RCC 7860 (cell line): ENCODE data around the gene MT1F.
"Not testable (repeated sequence)": the region's sequence is repeated elsewhere in the genome, so short reads cannot be mapped to it uniquely, and the experiment has no call there.

ENCODE experiments used
- DNase-seq: peaks from one replicate; pipeline ENCODE4 v3.0.0-alpha.2; 2015; ENCODE audit warnings: low spot score
- FAIRE-seq: peaks from 2 replicates; lab custom pipeline; 2012; peaks lifted over from hg19 to GRCh38; lab: Jason Lieb, UNC

MT1F gene

DNA sequence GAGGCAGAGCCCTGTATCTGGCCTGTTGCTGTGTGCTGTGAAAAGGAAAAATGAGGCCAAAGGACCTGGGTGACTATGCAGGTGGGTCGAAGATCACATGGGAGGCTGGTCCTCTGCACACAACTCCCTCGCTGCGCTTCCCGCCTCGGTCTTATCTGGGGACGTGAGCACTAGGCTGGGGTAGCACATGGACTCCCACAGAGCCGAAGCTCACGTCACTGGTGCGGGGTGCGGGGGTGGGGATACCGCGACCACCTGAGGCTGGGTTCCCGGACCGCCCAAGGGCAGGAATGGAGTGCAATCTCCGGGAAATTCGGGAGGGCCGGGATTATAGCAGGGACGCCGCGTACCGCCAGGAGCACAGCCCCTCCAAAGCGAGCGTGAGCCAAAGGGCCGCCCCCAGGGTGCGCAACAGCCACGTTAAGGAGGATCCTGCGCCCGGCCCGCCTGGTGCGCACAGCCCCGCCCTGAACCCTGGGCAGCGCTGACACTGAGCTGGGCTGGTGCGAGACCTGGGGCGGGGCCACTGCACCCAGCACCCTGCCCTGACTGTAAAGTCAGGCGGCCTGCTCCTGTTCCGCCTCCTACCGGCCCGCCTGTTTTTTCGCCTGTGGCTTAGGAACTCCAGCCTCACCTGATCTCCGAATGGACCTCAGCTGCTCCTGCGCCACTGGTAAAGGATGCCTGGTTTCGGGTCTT, 14.5 kb upstream of the MT1F start:
- FAIRE-seq (no peak), DNase-seq (peak; percentile 6)

DNA sequence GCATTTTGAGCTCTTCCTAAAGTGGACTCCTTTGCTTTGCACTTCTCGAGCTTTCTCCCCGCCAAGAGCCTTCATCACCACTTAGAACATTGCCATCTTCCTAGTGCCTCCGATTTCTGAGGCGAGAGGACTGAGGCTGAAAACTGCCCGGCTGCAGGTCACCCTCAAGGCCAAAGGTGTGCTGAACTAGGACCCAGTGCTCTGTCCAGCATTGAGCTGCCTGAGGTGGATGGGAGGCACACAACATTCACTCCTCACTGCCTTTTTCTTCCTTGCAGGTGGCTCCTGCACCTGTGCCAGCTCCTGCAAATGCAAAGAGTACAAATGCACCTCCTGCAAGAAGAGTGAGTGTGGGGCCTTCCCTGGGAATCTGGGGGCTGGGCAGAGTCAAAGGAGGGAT, 13.9 kb upstream of the MT1F start:
- DNase-seq (no peak), FAIRE-seq (no peak)

DNA sequence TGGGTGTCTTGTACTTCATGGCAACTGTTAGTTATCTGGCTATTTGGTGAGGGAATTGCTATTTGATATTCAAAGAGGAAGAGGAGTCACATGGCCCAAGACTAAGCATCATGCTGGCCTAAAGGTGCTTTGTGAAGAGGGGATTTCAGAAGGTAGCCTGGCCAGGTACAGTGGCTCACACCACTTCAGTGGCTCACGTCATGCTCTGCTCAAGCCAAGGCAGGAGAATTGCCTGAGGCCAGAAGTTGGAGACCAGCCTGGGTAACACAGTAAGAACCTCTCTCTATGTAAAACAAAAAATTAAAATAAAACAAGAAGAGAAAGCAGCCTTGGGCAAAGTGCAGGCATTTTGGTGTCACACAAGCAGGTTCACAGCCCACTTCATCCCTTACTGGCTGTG, 12.4 kb upstream of the MT1F start:
- DNase-seq (no peak), FAIRE-seq (no peak)

DNA sequence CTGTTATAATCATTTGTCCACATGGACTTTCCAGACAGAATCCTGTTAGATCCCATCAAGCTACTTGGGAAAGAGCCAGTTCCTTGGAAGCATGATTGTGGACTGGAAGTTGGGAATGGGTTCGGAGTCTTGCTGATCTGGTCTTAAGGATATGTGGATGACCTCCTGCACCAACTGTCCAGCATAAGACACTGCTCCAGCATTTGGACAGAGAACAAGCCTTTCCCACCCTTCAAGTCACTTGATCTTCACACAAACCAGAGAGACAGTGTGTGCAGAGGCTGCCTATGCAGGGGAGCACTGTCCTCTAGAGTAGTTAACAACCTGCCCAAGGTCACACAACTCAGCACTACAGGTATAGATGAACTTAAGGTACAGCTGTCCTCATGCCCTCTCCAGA, 11.9 kb upstream of the MT1F start:
- no peak for FAIRE-seq
- no peak for DNase-seq

DNA sequence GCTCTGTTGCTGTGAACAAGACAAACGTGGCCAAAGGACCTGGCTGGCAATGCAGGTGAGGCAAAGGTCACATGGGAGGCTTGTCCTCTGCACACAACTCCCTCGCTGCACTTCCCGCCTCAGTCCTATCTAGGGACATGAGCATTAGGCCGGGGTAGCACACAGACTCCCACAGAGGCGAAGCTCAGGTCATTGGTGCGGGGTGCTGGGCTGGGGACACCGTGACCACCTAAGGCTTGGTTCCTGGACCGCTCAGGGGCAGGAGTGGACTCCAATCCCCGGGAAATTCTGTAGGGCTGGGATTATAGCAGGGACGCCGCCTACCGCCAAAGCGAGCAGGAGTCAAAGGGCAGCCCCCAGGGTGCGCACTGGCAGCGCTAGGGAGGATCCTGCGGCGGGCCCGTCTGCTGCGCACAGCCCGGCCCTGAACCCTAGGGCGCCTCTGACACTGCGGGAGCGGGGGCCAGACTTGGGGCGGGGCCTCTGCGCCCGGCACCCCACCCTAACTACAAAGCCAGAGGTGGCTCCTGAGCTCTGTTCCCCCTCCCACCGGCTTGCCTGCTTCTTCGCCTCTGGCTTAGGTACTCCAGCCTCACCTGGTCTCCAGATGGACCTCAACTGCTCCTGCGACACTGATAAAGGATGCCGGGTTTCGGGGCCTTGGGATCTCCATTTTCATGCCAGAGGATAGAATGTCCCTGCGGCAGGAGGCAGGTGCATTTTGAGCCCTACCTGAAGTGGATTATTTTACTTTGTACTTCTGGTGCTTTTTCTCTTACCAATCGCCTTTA, 9.9 kb upstream of the MT1F start:
- no peak for FAIRE-seq

DNA sequence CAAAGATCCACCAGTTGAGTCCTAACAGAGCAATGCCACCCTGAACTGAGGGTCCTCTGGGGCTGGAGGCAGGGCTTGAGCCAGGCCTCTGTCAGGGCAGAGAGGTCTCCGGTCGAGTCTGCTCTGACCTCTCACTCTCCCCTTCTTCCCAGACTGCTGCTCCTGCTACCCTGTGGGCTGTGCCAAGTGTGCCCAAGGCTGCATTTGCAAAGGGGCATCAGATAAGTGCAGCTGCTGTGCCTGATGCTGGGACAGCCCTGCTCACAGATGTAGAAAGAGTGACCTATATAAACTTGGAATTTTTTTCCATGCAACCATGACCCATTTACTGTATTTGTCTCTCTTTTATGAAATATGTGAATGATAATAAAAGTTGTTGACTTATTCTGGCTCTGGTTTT, 8.5 kb upstream of the MT1F start:
- DNase-seq (no peak), FAIRE-seq (no peak)

More for the DNA sequence above, 9.9 kb upstream of the MT1F start:
- DNase-seq, result no peak

DNA sequence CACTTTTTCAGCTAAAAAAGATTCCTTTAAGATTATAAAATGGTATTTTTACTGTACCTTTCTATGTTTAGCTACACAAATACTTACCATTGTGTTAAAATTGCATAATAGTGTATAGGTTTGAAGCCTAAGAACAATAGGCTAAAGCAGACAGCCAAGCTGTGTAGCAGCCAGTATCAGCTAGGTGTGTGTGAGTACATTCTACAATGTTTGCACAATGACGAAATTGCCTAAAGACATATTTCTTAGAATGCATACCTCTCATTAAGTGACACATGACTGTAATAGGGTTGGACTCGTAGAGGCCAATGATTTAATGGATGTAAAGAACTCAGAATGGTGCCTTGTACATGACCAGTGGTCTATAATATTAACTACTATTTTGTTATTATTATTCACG, 7.9 kb upstream of the MT1F start:
- FAIRE-seq, result no peak

DNA sequence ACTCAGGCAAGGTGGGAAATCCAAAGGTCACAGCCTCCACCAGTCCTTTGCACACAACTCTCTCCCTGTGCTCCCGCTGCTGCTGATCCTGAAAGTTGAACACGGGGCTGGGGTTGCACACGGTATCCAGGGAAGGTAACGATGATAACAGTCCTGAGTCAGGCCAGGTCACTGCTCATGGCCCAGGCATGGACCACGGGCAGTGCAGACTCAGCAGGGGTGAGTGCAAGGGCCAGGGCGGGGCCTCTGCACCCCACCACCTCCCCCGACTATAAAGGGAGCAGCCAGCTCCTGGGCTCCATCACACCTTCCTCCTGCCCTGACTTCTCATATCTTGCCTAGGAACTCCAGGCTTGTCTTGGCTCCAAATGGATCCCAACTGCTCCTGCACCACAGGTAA, 6.2 kb upstream of the MT1F start, which contains the start of gene MT1B:
TSS of gene MT1B (plus strand) at position 301 of the 400 bp plus-strand sequence. CDS start at position 369, 68 bp downstream.
- DNase-seq (no peak), FAIRE-seq (no peak)

More for the DNA sequence above, 7.9 kb upstream of the MT1F start:
- DNase-seq, result no peak

DNA sequence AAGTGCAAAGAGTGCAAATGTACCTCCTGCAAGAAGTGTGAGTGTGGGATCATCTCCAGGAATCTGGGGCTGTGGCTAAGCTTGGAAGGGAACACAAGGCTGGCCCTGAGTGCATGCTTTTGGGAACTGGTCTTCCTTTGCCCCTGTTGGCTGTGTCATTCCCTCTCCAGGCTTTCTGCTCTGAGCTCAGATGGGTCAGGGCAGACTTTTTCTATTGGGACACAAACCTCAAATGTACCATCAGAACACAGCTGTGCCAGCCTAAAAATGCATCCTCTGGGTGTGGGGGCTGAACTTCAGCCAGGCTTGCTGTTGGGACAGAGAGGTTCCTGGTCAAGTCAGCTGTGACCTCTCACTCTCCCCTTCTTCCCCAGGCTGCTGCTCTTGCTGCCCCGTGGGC, 5.2 kb upstream of the MT1F start:
- DNase-seq (no peak), FAIRE-seq (no peak)

DNA sequence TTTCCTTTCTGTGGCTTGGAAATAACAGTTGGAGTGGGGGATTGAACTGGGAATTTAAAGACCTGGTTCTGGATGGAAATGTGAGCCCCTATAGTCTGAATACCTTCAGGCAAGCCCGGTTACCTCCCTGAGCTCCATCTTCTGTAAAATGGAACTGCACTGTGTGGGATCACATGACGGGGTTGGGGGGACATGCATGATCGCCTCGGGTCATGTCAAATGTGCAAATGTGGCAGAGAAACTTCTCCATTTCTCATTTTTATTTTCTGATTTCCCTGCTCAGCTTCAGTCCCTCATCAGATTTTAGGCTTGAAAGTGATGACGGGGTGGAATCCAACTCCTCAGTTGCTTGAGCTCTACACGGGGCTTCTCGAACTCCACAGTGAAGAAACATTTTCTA, 4.5 kb upstream of the MT1F start:
- no peak for DNase-seq
- FAIRE-seq, result no peak

DNA sequence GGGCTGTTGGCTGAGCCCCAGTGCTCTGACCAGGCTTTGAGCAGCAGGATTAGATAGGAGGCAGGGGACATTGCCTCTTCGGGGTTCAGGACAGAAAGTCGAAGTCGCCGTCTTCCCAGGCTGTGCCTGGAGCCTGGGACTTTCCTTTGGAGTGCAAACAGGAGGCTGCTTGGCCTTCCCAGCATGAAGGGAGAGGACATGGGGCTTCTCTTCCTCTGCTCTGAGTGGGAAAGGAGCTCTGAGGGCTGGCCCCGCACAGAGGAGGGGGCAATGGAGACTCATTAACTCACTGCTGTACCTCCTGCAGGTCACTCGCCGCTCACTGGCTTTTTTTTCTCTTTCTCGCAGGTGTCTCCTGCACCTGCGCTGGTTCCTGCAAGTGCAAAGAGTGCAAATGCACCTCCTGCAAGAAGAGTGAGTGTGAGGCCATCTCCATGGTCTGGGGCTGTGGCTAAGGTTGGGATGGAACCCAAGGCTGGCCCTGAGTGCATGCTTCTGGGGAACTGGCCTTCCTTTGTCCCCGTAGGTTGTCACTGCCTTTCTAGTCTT, 642 bp downstream of the MT1F start:
- FAIRE-seq (no peak), DNase-seq (peak; percentile 36)

DNA sequence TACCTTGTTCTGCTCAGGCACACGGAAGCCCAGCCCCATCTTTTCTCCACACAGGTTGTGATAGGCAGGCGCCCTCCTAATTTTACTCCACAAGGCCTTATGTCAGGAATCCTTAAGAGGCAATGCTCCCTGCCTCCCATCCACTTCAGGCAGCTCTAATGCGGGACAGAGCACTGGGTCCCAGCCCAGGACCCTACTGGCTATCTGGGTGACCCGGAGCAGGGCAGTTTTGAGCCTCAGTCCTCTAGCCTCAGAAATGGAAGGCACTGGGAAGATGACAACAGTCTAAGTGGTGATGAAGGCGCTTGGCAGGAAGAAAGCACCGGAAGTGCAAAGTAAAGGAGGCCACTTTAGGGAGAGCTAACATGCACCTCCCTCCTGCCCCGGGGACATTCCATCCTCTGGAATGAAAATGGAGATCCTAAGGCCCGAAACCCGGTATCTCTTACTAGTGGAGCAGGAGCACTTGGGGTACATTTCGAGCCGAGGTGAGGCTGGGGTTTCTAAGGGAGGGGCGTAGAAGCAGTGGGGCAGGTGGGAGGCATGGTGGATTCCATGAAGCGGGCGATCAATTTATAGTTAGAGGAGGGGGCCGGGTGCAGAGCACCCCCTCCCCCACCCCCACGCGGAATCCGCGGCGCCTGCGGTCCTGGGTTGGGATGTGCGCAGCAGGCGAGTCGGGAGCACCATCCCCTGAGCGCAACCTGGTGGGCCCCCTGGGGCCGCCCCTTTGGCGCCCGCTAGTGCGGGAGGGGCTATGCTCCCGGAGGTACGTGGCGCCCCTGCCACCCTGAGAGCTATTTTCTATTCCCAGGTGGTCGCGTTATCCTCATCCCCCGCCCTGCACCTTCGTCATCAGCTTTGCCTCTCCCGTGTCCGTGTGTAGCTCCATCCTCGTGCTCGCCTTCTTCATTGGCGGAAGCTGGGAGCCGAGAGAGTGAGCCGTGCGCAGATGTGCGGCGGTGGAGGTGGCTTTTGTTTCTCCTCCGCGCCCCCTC, 4.9 kb downstream of the MT1F start:
- no peak for DNase-seq
- FAIRE-seq, result no peak

DNA sequence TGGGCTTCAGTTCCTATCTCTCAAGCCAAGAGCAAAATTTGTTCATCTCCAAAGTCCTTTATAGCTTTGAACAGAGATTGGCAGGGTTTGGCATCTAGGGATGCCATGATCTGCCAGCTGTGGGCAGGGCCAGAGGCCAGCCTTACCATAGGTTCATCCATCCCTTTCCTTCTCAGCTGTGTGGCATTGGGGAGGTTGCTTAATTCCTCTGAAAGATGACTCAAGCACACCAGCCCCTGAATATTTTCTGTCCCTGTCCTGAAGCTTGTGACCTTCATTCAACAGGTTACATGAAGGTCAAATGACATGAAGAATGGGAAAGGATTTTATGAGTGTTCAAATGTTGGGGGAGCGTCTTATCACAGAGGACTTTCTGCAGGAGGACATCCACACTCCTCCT, 6.7 kb downstream of the MT1F start:
- no peak for DNase-seq
- FAIRE-seq, result no peak

DNA sequence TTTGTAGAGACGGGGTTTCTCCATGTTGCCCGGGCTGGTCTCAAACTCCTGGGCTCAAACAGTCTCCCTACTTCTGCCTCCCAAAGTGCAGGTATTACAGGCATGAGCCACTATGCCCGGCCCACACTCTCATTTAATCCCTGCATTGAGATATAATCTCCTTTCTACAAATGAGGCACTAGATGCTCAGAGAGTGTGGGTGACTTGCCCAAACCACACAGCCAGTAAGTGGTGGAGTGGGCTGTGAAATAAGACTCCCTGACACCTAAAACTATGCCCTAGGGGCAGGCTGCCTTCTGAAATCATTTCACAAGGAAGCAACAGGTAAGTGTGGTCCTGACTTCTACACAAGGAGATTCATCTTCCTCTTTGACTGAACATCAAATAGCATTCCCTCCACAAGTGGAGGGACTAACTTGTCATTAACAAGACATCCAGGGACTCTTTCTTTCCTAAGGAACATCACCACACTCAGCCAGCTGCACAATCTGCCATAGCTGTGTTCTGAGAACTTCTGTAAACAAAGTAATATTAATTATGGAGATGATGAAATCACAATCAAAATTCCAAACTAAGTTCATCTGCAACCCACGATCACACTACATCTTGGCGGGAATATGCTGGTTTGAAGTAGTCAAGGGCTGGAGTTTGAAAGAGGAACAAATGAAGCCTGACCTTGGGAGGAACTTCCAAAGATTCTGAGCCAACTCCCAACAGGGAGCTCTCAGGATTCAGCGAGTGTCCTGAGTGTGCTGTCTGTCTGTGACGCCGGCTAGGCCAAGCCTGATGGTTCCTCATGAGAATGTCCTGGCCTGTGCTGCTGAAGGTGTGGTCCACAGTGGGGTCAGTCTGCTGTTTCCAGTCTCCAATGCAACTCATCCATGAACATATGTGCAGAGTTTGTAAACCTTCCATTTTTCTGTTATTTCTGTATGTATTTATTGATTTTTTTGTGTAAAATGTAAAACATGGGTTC, 7.8 kb downstream of the MT1F start:
- not testable (repeated sequence) for FAIRE-seq, DNase-seq

DNA sequence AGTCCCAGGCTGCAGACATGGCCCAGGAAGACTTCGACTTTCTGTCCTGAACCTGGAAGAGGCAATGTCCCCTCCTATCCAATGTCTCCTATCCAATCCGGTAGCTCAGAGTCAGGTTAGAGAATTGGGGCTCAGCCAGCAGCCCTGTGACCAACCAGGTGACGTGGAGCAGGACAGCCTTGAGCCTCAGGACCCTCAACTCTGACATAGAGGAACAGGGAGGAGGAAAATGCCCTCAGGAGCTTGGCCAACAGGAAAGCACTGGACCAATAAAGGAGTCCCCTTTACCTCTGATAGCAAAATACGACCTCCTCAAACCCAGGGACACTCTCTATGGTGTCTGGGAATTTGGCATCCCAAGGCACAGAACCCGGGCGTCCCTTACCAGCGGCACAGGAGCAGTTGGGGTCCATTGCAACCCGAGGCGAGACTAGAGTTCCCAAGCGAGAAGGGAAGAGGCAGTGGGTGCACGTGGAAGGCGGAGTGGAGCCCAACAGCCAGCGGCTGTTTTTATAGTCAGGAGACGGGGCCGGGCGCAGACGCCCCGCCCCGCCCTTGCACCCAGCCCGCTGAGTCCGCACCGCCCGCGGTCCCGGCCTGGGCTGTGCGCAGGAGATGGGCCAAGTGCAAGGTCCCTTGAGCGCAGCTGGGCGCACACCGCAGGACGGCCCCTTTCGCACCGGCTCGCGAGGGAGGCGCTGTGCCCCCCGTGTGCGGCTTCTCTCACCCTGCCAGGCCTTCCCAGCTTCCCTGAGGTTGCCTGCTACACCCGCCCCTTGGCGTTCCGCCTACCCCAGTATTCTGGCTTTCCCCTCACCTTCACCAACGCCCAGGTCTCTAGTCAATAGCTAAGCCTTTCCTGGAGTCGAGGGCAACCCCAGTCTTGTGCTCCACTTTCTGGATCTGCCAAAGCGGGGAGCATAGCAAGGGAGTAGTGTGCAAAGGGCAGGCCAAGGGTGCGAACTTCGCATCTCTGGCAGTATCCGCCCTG, 10.1 kb downstream of the MT1F start, which contains the start of gene MT1G:
TSS of gene MT1G (minus strand) at position 485 of the 991 bp plus-strand sequence. CDS start at position 413, 72 bp downstream.
- no peak for DNase-seq
- no peak for FAIRE-seq

DNA sequence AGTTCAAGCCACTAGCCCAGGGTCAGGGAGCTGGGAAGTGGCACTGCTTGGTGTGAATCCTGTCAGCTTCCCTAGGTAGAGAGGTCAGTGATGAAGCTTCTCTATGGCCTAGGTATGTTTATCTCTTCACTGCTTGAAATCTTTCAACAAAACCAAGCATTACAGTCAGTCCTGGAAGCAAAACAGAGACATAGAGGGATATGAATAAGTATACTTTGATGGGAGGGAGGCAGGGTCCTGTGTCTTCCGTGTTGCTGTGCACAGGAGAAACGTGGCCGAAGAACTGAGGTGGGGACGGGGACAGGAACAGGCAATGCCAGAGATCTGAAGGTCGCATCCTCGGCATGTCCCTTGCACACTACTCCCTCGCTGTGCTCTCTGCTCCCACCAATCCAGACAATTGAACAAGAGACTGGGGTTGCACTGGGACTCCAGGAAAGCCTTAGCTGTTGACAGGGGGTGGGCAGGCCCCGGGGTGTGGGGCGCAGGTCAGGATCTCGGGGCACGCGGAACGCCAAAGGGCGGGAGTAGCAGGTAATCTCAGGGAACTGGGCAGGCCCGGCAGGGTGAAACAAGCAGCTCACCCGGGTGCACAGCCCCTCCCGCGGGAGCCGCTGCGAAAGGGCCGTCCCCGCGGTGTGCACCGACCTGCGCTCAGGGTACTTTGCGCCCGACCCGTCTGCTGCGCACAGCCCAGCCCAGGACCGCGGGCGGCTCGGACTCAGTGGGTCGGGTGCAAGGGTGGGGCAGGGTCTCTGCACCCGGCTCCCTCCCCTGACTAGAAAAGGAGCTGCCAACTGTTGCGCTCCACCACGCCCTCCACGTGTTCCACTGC, 11.5 kb downstream of the MT1F start, which contains the start of gene MT1H:
TSS of gene MT1H (plus strand) at position 810 of the 835 bp plus-strand sequence. CDS start 71 bp downstream, outside the sequence.
- DNase-seq (no peak), FAIRE-seq (no peak)
